K562 (cell line): Measurements from ENCODE around the gene WDPCP. TPM values are rescaled to one million over a fixed set of nuclear protein-coding genes. Genes with fewer than 3 reads are reported as not detected.

Source experiments
- CHD7 ChIP-seq: fragments of 200-600 bp; sonication (generic); IDR thresholded peaks from one replicate; pipeline ENCODE4 v1.6.1; 2012; ENCODE audit warnings: mild to moderate bottlenecking, low read depth, low read length, inconsistent platforms
- HDGF ChIP-seq: fragments of 450-650 bp; IDR thresholded peaks from 2 replicates; pipeline ENCODE4 v1.6.1; 2016
- NCOA1 ChIP-seq: fragments of 450-650 bp; IDR thresholded peaks from 2 replicates; pipeline ENCODE4 v1.6.1; 2016; ENCODE audit warnings: low read depth
- OTX1 ChIP-seq: fragments of 450-650 bp; formaldehyde crosslinking; IDR thresholded peaks from 2 replicates; pipeline ENCODE4 v1.4.0; 2022; ENCODE audit warnings: mild to moderate bottlenecking
- SFPQ ChIP-seq: fragments of 200-400 bp; formaldehyde crosslinking; IDR thresholded peaks from 2 replicates; pipeline ENCODE4 v1.6.1; 2017; ENCODE audit warnings: mild to moderate bottlenecking, low read depth, low read length, moderate library complexity
- SMAD3 ChIP-seq: fragments of 450-650 bp; formaldehyde crosslinking; conservative IDR thresholded peaks from 2 replicates; pipeline ENCODE4 v1.4.0; 2020; ENCODE audit warnings: mild to moderate bottlenecking
- ZBTB9 ChIP-seq: fragments of 450-650 bp; formaldehyde crosslinking; IDR thresholded peaks from 2 replicates; pipeline ENCODE4 v1.4.0; 2020; ENCODE audit warnings: mild to moderate bottlenecking, moderate library complexity
- ZFP36 ChIP-seq: fragments of 150-350 bp; IDR thresholded peaks from 2 replicates; pipeline ENCODE4 v1.6.1; 2018; ENCODE audit warnings: low read length, low read depth; ENCODE audit not compliant: partially characterized antibody
- ZNF197 ChIP-seq: fragments of 200-800 bp; sonication (Bioruptor generic); IDR thresholded peaks from 2 replicates; pipeline ENCODE4 v1.6.1; 2016; ENCODE audit warnings: low read depth, missing genetic modification characterization, missing compliant biosample characterization
- polyA plus RNA-seq, 8 experiments: library from polyadenylated mRNA; depleted of rRNA in 4 of 8; stranded (reverse) in 5 of 8; unstranded in 3 of 8; fragments of >200 nt; fragmentation: Nextera tagmentation in 2 of 8; fragmentation: Illumina TruSeq in 1 of 8; extraction: Ambion mirVana in 2 of 8; extraction: Trizol in 1 of 8; gene quantifications; 2 replicates each; pipeline versions ENCODE4 v1.2.1 to v1.2.3, GENCODE V29; 2011 to 2014; ENCODE audit warnings: inconsistent platforms in 1 of 8, missing spikeins in 1 of 8
- total RNA-seq, 7 experiments: library from RNA; depleted of rRNA in 6 of 7; stranded (reverse); fragments of >200 nt in 6 of 7; fragmentation: Illumina TruSeq in 2 of 7; extraction: Trizol in 2 of 7; gene quantifications; 2 replicates each; pipeline versions ENCODE4 v1.2.1 to v1.2.3, GENCODE V29; 2011 to 2021; ENCODE audit warnings: low replicate concordance in 1 of 7

The WDPCP gene
- total and polyA plus RNA-seq, 9 of the 15 experiments (the other 6 are each of a cell fraction or from before 2014, with no cell fraction given), result 1.4 to 6.4 (median 5.5) TPM

GRCh38 chr2:63588385-63589147 lies at the start of gene WDPCP, which contains the start of gene MDH1 (continued):
- TF ChIP-seq ZNF197 (CRISPR knock-in tag) (peak; percentile 94), OTX1 (0 out of 2 replicates have a peak, but pooled peaks have one; percentile 56), HDGF (no peak), NCOA1 (peak; percentile 92), ZFP36 (no peak), SMAD3 (peak; percentile 73; the same call in 1 of the 2 replicates), SFPQ (no peak), ZBTB9 (CRISPR knock-in tag) (no peak; the same call in 1 of the 2 replicates), CHD7 (no peak)
